ENCODE measurements around the gene C19orf53. TPM values are rescaled to one million over a fixed set of nuclear protein-coding genes. Genes with fewer than 3 reads are reported as not detected.
A peak's percentile ranks its signal among the peaks of the same experiment; 100 is the strongest.

The C19orf53 gene
- total and polyA plus RNA-seq, 9 of the 15 experiments (the other 6 are each of a cell fraction or from before 2014, with no cell fraction given): 98.5 to 441 (median 164) TPM

GRCh38 chr19:13825489-13826441 is 51.5 kb downstream of the C19orf53 start (continued):
- TF ChIP-seq E2F1 (CRISPR knock-in tag; IDR thresholded peaks at IDR 0.05): peak; percentile 52; the same call in 1 of the 2 replicates
- TF ChIP-seq ZNF311 (CRISPR knock-in tag; IDR thresholded peaks at IDR 0.05): no peak
- TF ChIP-seq NRF1 (conservative IDR thresholded peaks at IDR 0.05 in 1 of 2, IDR thresholded peaks at IDR 0.05 in 1 of 2): peak in 1 of 2 experiments; percentile 51; a peak in 3 of 4 replicates
- TF ChIP-seq TAF1 (IDR thresholded peaks at IDR 0.05; ENCODE audit: control insufficient read depth, extremely low read depth, insufficient read depth, low read length, severe bottlenecking): no peak
- no peak for TF ChIP-seq SNRNP70 (optimal IDR thresholded peaks at IDR 0.05; ENCODE audit: low read depth, low read length)
- no peak for TF ChIP-seq SIN3B (IDR thresholded peaks at IDR 0.05; ENCODE audit: low read depth)
- no peak for TF ChIP-seq GABPB2 (CRISPR knock-in tag; conservative IDR thresholded peaks at IDR 0.05)
- no peak for TF ChIP-seq ZNF23 (CRISPR knock-in tag; IDR thresholded peaks at IDR 0.05)
- no peak for TF ChIP-seq ESRRA (IDR thresholded peaks at IDR 0.05; ENCODE audit: borderline replicate concordance, low read depth)
- TF ChIP-seq, protein P1, sequence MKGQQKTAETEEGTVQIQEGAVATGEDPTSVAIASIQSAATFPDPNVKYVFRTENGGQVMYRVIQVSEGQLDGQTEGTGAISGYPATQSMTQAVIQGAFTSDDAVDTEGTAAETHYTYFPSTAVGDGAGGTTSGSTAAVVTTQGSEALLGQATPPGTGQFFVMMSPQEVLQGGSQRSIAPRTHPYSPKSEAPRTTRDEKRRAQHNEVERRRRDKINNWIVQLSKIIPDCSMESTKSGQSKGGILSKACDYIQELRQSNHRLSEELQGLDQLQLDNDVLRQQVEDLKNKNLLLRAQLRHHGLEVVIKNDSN (CRISPR knock-in tag; IDR thresholded peaks at IDR 0.05): peak; percentile 4; the same call in 1 of the 2 replicates
- TF ChIP-seq CBFA2T2 (conservative IDR thresholded peaks at IDR 0.05): no peak
- TF ChIP-seq MEF2D (tag; conservative IDR thresholded peaks at IDR 0.05; ENCODE audit: low read depth): no peak
- 0 out of 2 replicates have a peak, but pooled peaks have one; percentile 37 for TF ChIP-seq SAFB (IDR thresholded peaks at IDR 0.05; ENCODE audit: borderline replicate concordance, low read depth, low read length)
- peak; percentile 40; the same call in 1 of the 2 replicates for TF ChIP-seq POLR2G (IDR thresholded peaks at IDR 0.05; ENCODE audit: low read depth, low read length)
- no peak for TF ChIP-seq RBM39 (optimal IDR thresholded peaks at IDR 0.05; ENCODE audit: low read depth, low read length)
- TF ChIP-seq MTA3 (IDR thresholded peaks at IDR 0.05; ENCODE audit: borderline replicate concordance): no peak
- TF ChIP-seq HNRNPLL (IDR thresholded peaks at IDR 0.05; ENCODE audit: low read depth, low read length, poor library complexity, severe bottlenecking): peak; percentile 30
- TF ChIP-seq CBFB (CRISPR knock-in tag; IDR thresholded peaks at IDR 0.05): 0 out of 2 replicates have a peak, but pooled peaks have one; percentile 41
- TF ChIP-seq ZNF561 (CRISPR knock-in tag; conservative IDR thresholded peaks at IDR 0.05): no peak
- no peak for TF ChIP-seq RAD21 (CRISPR knock-in tag; conservative IDR thresholded peaks at IDR 0.05 in 1 of 2, IDR thresholded peaks at IDR 0.05 in 1 of 2)

Data from K562 (cell line).